HG03565 (cell line): ENCODE measurements around the gene MBP.
A peak's percentile ranks its signal among the peaks of the same experiment; 100 is the strongest.

ENCODE experiments used
- ATAC-seq: cut with Tn5 transposase; IDR thresholded peaks from one replicate; pipeline ENCODE4 v1.9.1; 2021; ENCODE audit warnings: mild to moderate bottlenecking, moderate library complexity; ENCODE audit not compliant: unreplicated experiment

MBP gene

GRCh38 chr18:77088963-77089722 is 43.4 kb downstream of the MBP start:
- no peak for ATAC-seq

GRCh38 chr18:77087393-77088141 is 45.0 kb downstream of the MBP start:
- ATAC-seq: no peak

DNA sequence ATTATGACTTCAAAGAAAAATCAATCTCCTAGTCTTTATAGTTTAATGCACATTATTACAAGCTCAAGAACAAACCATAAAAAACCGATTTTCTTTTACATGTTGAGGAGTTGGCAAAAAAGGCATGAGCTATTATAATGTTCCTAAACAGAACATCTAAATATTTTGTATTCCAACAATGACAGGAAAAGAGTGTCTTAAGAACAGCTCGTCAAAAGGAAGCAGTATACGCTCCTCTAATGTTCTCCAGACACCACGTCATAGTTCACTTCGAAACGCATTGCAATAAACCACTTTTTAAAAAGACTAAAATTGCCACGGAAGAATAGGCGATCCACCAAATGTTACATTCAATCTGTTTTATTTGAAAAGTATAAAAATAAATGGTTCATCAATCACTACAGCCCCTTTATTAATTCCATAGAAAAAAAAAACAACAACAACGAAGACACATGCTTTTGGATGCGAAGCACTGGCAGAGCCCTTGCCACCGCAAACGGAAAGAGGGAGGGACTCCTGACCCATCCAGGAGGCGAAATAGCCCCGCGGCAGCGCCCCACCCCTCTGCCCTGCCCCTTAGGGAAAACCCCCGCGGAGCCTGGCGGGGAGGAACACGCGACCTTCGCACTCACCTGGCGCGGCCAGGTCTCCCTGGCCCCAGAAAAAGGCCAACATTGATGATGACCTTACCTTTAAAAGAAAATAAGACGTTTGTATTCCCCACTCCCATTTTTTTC is 45.8 kb downstream of the MBP start:
- ATAC-seq: no peak

- no peak for ATAC-seq
Measured at GRCh38 chr18:77086034-77086433, 46.5 kb downstream of the MBP start.

GRCh38 chr18:77084688-77085035 is 47.9 kb downstream of the MBP start:
- no peak for ATAC-seq

DNA sequence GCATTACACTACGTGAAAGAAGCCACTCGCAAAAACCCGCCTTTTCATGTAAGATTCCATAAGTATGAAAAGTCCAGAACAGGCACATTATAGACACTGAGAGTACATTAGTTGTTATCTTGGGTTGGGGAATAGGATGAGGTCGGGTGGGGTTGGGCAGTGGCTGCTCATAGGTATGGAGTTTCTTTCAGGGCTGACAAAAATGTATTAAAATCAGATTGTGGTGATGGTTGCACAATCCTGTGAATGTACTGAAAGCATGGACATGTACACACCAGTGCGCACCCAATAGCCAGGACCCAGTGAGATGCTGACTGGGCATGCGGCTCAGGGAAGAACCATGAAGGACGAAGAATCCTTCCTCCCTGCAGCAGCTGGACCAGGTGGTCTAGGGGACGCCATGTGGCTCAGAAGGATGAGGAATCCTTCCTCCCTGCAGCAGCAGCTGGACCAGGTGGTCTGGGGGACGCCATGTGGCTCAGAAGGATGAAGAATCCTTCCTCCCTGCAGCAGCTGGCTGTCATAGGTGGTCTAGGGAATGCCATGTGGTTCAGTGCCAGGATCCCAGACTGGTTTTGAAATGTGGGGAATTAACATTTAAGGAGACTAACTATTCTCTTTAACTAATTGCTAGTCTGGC is 50.1 kb downstream of the MBP start:
- ATAC-seq: no peak

GRCh38 chr18:77081390-77081778 is 51.2 kb downstream of the MBP start:
- ATAC-seq: no peak

- ATAC-seq: peak; percentile 56
Measured at GRCh38 chr18:77079954-77080682, 52.5 kb downstream of the MBP start.

DNA sequence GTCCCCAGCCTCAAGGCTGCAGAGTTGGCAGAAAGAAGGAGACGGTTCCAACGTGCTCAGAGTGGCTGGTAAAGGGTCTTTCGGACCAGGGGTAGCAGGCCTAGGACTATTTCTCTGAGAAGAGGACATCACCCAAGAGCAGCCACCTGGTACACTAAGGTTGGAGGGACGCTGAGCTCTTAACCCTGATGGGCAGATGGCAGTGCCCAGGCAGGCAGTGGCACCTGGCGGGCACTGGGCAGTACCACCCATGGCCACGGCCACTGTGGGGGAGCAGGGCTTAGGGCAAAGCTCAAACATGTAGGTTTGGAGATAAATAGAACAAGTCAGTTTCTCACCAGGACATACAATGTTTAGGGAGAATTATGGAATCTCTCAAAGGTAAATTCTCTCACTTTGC is 53.5 kb downstream of the MBP start:
- no peak for ATAC-seq

- ATAC-seq: no peak
Measured at GRCh38 chr18:77078690-77079070, 53.9 kb downstream of the MBP start.

DNA sequence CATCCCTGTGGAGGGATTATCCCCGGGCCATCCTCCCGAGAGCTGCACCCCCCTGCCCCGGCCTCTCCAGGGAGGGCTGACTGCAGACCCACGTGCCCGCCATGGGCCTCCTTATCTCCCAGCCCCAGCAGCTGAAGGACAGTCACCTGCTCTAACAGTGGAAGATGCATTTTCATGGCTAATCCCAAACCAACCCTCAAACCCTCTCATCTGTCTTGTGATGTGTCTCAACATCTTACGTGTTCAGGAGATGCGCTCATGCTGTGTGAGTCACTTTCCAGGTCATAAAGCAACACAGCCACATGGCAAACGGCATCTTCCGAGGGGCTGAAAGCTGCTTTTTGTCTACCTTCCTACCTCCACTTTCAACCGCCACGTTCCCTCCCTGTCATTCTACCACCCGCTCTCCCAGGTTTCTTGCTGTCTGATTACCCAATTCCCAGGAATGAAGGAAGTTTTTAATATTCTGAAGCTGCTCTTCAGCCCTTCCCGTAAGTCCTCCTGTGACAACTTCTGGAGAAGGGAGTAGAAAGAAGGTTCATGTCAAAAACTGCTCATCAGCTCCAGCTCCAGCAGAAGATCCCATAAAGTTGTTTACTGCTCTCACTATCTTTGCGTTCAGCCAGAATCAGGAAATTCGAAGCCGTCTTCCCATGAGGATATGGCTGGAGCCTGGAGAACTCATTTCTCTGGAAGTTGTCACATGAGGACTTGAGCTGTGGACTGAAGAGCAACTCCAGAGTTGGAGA is 54.5 kb downstream of the MBP start:
- ATAC-seq: no peak

DNA sequence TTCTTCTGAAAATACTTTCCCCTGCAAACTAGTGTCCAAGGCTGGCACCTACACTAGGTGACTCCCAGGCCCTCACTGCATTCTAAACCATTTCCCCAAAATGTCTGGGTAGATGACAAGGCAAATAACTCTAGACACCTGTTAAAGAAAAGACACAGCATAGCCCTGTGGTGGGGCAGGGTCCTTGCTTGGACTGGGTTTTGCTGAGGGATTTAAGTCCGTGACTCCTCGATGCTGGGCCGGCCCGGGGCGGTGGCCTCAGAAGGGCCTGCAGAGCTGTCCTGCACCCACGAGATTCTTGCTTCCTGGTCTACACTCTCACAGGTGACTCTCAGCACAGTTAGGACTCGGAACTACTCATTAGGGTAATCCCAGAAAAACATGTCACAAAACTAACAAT is 55.2 kb downstream of the MBP start:
- ATAC-seq: no peak

- no peak for ATAC-seq
Measured at GRCh38 chr18:77076111-77076510, 56.5 kb downstream of the MBP start.

DNA sequence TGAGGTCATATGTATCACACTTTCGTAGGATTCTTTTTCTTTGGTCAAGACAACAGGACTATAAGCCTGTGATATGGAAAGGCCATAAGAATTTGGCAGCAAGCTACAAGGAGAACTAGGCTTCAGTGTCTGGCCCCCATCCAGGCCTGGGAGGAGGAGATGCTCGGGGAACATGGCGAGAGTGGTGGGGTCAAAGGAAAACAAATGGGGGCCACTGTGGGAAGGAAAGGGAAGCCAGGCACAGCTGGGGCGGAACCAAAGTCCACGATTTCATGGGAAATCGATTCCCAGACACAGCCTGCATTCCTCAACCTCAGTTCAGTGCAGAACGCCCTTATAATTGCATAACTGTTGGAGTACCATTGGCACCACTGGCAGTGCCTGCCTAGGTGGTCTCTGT is 58.2 kb downstream of the MBP start:
- ATAC-seq: no peak

DNA sequence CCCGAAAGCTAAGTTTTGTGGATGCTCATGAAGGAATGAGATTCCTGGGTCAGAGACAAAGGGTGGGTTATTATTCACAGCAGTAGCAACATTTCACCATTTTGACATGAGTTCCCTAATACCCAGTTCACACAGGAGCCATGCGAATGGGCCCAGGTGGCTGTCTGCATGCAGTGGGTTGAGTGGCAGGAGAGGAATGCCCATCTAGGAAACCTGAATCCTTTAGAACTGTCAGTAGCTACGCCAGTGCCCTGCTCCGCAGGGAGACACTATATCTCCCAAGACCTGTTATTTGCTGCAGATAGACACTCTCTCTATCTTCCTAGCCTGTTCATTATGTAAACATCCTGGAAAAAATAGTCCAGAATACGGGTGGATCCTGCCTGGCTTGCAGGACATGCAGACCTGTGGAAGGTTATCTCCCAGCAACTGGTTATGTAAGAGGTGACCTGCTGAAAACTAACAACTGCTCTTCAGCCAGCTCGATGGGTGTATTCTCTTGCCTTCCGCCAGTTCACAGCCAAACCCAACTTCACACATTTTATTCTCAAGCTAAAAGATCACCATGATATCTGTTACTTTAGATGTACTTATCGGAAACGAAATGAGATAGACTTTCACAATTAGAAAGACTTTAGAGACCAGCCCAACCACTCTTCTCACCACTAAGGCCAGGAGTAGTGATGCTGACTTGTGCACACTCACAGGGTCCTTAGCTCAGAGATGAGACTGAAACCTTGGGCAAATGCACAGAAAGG is 59.1 kb downstream of the MBP start:
- no peak for ATAC-seq

GRCh38 chr18:77072566-77072965 is 60.0 kb downstream of the MBP start:
- ATAC-seq: no peak

- ATAC-seq: no peak
Measured at GRCh38 chr18:77071711-77072292, 60.8 kb downstream of the MBP start.

DNA sequence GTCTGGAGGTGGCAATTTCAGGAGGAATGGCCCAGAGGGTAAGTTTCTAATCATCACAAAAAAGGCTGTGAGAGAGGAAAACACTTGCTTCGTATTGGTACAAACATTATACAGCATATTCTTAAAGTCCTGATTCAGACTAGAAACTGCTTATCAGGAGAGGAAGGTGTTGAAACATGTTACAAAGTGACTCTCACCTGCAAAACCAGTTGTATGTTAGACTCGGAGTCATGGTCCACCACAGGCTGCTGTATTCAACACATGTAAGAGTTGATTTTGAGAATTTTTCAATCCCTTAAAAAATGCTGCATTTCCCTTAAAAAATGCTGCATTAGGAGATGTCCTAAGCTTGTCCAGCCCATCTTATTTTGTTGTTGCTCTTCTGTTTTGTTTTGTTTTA is 61.5 kb downstream of the MBP start:
- no peak for ATAC-seq

- no peak for ATAC-seq
Measured at GRCh38 chr18:77070627-77071026, 62.0 kb downstream of the MBP start.
